CD4-positive, alpha-beta T cell (primary cell): Measurements from ENCODE around the gene DPP9. TPM values are rescaled to one million over a fixed set of nuclear protein-coding genes. Genes with fewer than 3 reads are reported as not detected.

ENCODE experiments used
- ATAC-seq: fragments of 200-7000 bp; cut with Tn5 transposase; one replicate; pipeline ENCODE4 v1.10.0; 2022; ENCODE audit warnings: mild to moderate bottlenecking; ENCODE audit not compliant: poor library complexity
- CTCF ChIA-PET: fragments of 350-600 bp; sonication (Branson Sonifier 250); formaldehyde crosslinking; loops from one replicate; lab custom pipeline; 2021; ENCODE audit warnings: antibody characterized with exemption, inconsistent platforms; lab: Charles Lee
- POLR2A ChIA-PET: fragments of 350-600 bp; sonication (Branson Sonifier 250); formaldehyde crosslinking; loops from one replicate; lab custom pipeline; 2021; ENCODE audit warnings: antibody characterized with exemption, inconsistent platforms; lab: Charles Lee
- DNase-seq, 14 experiments: peaks; one replicate each; pipeline ENCODE4 v3.0.0-alpha.2; 2013 to 2020; ENCODE audit warnings: mixed read lengths in 2 of 14
- H3K27ac ChIP-seq, 2 donors: one replicate each; pipeline versions ENCODE4 v1.5.1 to v1.7.0; 2013; ENCODE audit warnings: low read length in 2 of 2, low read depth in 1 of 2, mild to moderate bottlenecking in 1 of 2
- H3K27me3 ChIP-seq, 2 experiments: 1 replicate in 1 of 2; 2 replicates in 1 of 2; pipeline versions ENCODE4 v1.6.1 to v1.7.0; 2013; ENCODE audit warnings: low read length in 2 of 2, control low read depth in 1 of 2, mild to moderate bottlenecking in 1 of 2, moderate library complexity in 1 of 2; ENCODE audit not compliant: insufficient read depth in 2 of 2, control insufficient read depth in 1 of 2
- H3K36me3 ChIP-seq: one replicate; pipeline ENCODE4 v1.6.1; 2013; ENCODE audit warnings: low read length, control low read depth; ENCODE audit not compliant: insufficient read depth
- H3K4me1 ChIP-seq: one replicate; pipeline ENCODE4 v1.6.1; 2013; ENCODE audit warnings: low read length, control low read depth; ENCODE audit not compliant: insufficient read depth
- H3K4me3 ChIP-seq: one replicate; pipeline ENCODE4 v1.5.1; 2013; ENCODE audit warnings: mild to moderate bottlenecking, low read length, moderate library complexity
- H3K9me3 ChIP-seq, 2 experiments: 1 replicate in 1 of 2; 2 replicates in 1 of 2; pipeline versions ENCODE4 v1.6.1 to v1.7.0; 2013; ENCODE audit warnings: low read length in 2 of 2, mild to moderate bottlenecking in 2 of 2, control low read depth in 1 of 2, moderate library complexity in 1 of 2; ENCODE audit not compliant: control insufficient read depth in 1 of 2, insufficient read depth in 1 of 2
- H3K27ac Mint-ChIP-seq: one replicate; pipeline ENCODE4 v1.8.0; 2020; ENCODE audit warnings: mixed read lengths
- H3K27me3 Mint-ChIP-seq: one replicate; pipeline ENCODE4 v1.8.0; 2021; ENCODE audit warnings: mixed read lengths
- H3K36me3 Mint-ChIP-seq: one replicate; pipeline ENCODE4 v1.8.0; 2021; ENCODE audit warnings: low read depth, mixed read lengths
- H3K4me1 Mint-ChIP-seq: one replicate; pipeline ENCODE4 v1.8.0; 2021; ENCODE audit warnings: low read depth, mixed read lengths
- H3K4me3 Mint-ChIP-seq: one replicate; pipeline ENCODE4 v1.8.0; 2020; ENCODE audit warnings: mild to moderate bottlenecking, mixed read lengths
- H3K9me3 Mint-ChIP-seq: one replicate; pipeline ENCODE4 v1.8.0; 2020; ENCODE audit warnings: mixed read lengths
- CTCF ChIP-seq: fragments of 200-600 bp; IDR thresholded peaks from one replicate; pipeline ENCODE4 v1.8.0; 2022; ENCODE audit warnings: antibody characterized with exemption, mild to moderate bottlenecking
- intact Hi-C, 2 experiments: fragments of 100-400 bp; cut with DNase I in 1 of 2; cut with micrococcal nuclease in 1 of 2; formaldehyde crosslinking; loops; one replicate each; pipeline versions ENCODE4 v1.15.1 to v1.9.0; 2023 to 2025; cut with DNase I, micrococcal nuclease
- total RNA-seq, 174 experiments: library from RNA in 2 of 174; stranded (reverse) in 2 of 174; gene quantifications; one replicate each; pipeline ENCODE4 v1.2.3 and lab custom pipeline; 2021 to 2026

The DPP9 gene
- total RNA-seq, 2 experiments from 2014 or later, result 67.9 to 72.8 TPM

GRCh38 chr19:4657835-4658234 is 65.8 kb downstream of the DPP9 start:
- DNase-seq, result no peak
- Histone ChIP-seq H3K9me3 (no peaks in the 10 kb centered on the region), H3K4me3 (no peak overlapping the region), H3K36me3 (peaks cover 71% of the 10 kb centered on the region), H3K27me3 (no peaks in the 10 kb centered on the region), H3K4me1 (no peaks in the 10 kb centered on the region), H3K27ac (no peak overlapping the region)
- Mint-ChIP-seq H3K36me3 (peaks cover 47% of the 10 kb centered on the region), H3K27ac (no peak overlapping the region), H3K4me1 (no peaks in the 10 kb centered on the region), H3K27me3 (no peaks in the 10 kb centered on the region), H3K4me3 (no peak overlapping the region), H3K9me3 (no peaks in the 10 kb centered on the region)
- TF ChIP-seq CTCF, result no peak
- no peak for ATAC-seq
- ChIA-PET CTCF (no interaction called here), POLR2A (no interaction called here)
- intact Hi-C loops, result no loop called here

GRCh38 chr19:4657262-4657661 is 66.4 kb downstream of the DPP9 start:
- Mint-ChIP-seq H3K27me3 (no peaks in the 10 kb centered on the region), H3K4me3 (no peak overlapping the region), H3K36me3 (peaks cover 45% of the 10 kb centered on the region), H3K27ac (no peak overlapping the region), H3K9me3 (no peaks in the 10 kb centered on the region), H3K4me1 (no peaks in the 10 kb centered on the region)
- Histone ChIP-seq H3K27me3 (no peaks in the 10 kb centered on the region), H3K4me1 (no peaks in the 10 kb centered on the region), H3K36me3 (peaks cover 68% of the 10 kb centered on the region), H3K4me3 (no peak overlapping the region), H3K9me3 (no peaks in the 10 kb centered on the region), H3K27ac (no peak overlapping the region)
- ChIA-PET POLR2A (no interaction called here), CTCF (no interaction called here)
- TF ChIP-seq CTCF, result no peak
- intact Hi-C loops, result no loop called here
- no peak for ATAC-seq
- no peak for DNase-seq

GRCh38 chr19:4656102-4656501 is 67.5 kb downstream of the DPP9 start:
- DNase-seq (no peak), ATAC-seq (no peak)
- no peak overlapping the region for H3K27ac ChIP-seq
- ChIA-PET CTCF (interaction anchor here (0.7 to 1.0 kb wide), 2 partner anchors 13 to 22 kb away, joined by 3 read pairs; no protein-coding TSS in a partner anchor), POLR2A (no interaction called here)
- peaks cover 63% of the 10 kb centered on the region for H3K36me3 ChIP-seq
- no peaks in the 10 kb centered on the region for H3K9me3 ChIP-seq
- no peaks in the 10 kb centered on the region for H3K27me3 Mint-ChIP-seq
- no peak overlapping the region for H3K27ac Mint-ChIP-seq
- no peaks in the 10 kb centered on the region for H3K4me1 Mint-ChIP-seq
- no peaks in the 10 kb centered on the region for H3K9me3 Mint-ChIP-seq
- no peaks in the 10 kb centered on the region for H3K4me1 ChIP-seq
- H3K36me3 Mint-ChIP-seq, result peaks cover 41% of the 10 kb centered on the region
- no peak for TF ChIP-seq CTCF
- no peak overlapping the region for H3K4me3 ChIP-seq
- H3K4me3 Mint-ChIP-seq, result no peak overlapping the region
- intact Hi-C loops, result no loop called here
- no peaks in the 10 kb centered on the region for H3K27me3 ChIP-seq
